C1 segment of cervical spinal cord (tissue), 14 donors: ENCODE results near the gene ADCY3.
A peak's percentile ranks its signal among the peaks of the same experiment; 100 is the strongest.

Source experiments
- DNase-seq, 14 donors: peaks; one replicate each; lab custom pipeline; 2025; lab: John Stamatoyannopoulos, UW

ADCY3 gene

DNA sequence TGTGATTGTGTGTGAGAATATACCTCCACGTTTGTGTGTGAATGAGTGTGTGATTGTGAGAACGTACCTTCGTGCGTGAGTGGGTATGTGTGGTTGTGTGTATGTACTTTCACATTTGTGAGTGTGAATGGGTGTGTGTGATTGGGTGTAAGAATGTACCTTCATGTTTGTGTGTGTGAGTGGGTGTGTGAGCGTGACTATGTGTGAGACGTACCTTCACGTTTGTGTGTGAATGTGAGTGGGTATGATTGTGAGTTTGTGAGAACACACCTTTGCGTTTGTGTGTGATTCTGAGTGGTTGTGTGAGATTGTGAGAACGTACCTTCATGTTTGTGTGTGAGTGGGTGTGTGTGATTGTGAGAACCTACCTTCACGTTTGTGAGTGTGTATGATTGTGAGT lies 5.8 kb upstream of the ADCY3 start:
- DNase-seq: no peak

DNA sequence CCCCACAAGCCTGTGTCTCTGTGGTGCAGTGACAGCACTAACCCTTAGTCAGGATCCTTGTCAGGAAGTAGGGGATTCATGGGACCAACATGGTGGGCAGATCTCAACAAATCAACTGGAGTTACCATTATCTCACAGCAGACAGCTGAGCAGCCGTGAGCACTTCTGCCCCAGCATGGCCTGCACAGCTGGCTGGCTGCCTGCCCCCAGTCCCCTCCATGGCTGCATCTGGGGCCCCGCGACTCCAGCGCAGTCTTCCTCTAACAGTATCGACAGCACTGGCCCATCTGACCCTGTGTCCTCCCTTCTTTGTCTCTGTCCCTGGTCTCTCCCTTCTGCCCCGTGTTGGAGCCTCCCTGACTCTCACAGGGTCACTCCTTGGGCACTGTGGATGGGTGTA lies 4.7 kb upstream of the ADCY3 start:
- no peak for DNase-seq

GRCh38 chr2:24924266-24924665 lies 4.2 kb upstream of the ADCY3 start:
- no peak for DNase-seq

- no peak for DNase-seq
Observed at GRCh38 chr2:24923106-24923505, 3.1 kb upstream of the ADCY3 start.

DNA sequence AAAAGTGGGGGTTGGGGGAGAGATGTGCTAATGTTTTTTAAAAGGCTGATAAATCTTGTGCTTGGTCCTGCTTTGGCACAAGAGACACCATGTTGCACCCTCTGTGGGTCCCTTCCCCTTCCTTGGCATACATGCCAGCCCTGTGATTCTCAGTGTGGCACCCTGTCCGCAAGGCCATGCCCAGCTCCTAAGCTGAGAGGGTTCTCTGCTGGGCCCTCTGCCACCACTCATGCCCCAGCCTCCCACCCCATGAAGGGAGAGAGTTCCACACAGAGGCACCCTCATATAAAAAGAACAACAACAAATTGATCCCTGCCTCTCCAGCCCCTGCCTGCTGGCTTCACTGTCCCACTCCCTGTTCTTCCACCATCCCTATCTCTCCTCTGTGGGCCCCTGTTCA lies 2.5 kb upstream of the ADCY3 start:
- no peak for DNase-seq

DNA sequence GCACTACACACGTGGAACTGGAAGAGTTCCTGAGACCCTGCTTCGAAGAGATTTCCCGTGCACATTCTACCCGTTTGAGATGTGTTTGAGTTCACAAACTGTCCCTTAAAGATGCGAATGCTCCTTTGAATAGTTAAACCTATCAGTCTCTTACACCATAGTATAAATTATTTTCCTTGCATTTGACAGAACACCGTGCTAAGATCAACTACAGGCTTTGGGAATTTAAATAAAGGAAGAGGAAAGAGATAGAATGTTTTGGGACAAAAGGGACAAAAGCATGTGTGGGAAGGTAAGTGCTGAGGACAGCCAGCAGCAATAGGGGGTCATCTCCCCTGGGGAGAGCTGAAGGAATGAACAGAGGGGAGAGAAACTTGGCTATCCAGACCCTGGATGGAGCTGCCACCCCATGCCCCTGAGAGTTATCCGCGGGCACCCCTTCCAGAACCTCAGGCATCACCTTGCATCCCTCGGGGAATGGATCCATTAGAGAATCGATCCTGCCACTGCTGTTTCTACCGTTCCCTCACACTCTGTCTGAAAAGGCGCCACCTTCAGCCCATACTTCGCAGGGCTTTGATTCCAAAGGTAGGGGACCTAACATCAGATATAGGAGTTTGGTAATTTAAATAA lies 888 bp upstream of the ADCY3 start:
- no peak for DNase-seq

- no peak for DNase-seq
Observed at GRCh38 chr2:24919506-24920097, 435 bp downstream of the ADCY3 start.

DNA sequence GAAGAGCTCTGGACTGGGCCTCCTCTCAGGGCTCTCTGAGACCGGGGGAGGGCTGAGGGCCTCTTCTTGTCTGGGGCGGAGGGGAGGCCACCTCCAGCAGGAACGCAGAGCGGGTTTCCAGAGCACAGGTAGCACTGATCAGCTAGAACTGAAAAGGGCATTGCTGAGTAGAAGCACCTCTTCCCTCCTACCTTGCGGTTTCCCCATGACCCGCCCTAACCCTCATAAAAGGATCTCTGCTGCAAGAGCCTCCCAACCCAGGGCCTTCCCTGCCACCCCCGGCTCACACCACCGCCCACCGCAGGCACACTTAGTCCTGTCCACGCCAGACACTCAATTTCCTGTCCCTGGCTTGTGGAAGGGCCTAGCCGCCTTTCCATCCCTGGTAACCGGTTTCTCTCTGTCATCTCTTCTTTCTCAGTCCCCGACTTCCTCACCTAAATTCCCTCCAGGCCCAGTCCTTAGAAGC lies 966 bp downstream of the ADCY3 start:
- DNase-seq: peak in 1 of 14 donors; percentile 40

GRCh38 chr2:24918326-24919036 lies 1.6 kb downstream of the ADCY3 start:
- no peak for DNase-seq

- DNase-seq: no peak
Observed at GRCh38 chr2:24917731-24918325, 2.2 kb downstream of the ADCY3 start.

DNA sequence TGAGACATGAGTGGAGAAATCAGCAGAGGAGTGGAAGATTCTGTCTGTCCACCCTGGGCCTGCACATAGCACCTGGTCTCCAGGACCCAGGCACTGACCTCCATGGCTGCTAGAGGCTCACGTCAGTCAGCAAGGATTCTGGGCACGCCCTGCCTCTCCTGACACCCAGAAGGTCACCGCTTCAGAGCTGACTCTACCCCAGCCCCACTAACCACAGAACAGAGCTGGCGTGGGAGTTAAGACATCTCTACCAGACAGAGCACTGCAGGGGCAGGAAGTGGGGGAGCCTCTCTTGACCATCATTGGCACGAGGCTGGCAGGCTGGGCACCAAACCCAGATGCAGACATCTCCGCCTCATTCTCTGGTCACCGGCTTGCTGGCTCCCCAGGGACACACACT lies 3.0 kb downstream of the ADCY3 start:
- DNase-seq: no peak

GRCh38 chr2:24915796-24916195 lies 4.2 kb downstream of the ADCY3 start:
- no peak for DNase-seq

GRCh38 chr2:24915175-24915574 lies 4.9 kb downstream of the ADCY3 start:
- DNase-seq: no peak

DNA sequence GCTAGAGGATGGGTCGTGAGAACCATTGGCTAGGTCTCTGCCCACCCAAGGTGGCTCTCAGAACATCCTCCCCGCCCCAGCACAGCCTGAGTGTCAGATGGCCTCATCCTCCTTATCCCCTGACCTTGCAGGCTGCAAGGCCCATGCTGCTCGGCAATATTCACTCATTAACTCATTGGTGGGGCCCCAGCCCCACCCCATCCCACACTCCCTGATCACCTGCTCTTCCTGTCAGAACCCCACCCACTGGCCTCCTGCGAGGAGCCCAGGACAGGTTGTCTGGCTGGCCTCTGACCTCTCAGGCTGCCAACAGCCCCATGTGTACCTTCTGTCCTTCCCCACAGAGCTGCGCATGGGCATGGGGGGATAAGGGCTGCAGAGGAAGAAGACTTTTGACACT lies 5.3 kb downstream of the ADCY3 start:
- DNase-seq: no peak

DNA sequence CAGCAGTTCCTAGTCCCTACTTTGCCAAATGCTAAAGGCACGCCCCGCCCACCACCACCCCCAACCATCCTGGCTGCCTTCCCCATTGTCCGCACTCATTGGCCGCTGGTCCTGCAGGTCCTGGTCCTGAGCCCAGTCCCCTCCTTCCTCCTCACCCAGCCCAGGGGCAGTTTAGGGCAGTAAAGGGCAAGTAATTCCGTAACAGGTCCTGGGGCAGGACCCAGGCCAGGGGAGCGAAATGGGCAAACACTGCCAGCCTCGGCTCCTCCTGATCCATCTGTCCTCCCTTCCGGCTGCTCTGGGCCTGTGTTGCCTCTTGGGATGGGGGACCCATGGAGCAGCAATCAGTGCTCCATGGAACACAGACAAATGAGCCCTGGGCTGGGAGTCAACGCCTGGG lies 6.1 kb downstream of the ADCY3 start:
- DNase-seq: peak in 1 of 14 donors; percentile 35

DNA sequence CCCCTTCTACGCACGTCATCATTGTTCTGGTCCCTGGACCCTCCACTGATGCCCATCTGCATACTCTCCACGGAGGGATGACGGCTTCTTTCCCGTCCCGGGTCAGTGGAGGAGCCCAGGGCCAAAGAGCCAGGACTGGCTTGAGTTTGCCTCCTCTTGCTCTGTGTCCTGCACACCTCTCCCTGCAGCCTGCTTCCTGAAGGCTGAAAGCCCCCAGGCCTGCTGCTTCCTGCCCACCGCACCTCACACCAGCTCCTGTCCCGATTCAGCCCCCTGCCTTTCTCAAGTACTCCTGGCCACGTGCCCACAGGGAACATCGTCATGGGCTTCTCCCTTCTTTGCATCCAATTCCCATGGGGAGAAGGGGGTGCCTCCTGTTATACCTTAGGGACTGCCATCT lies 7.1 kb downstream of the ADCY3 start:
- DNase-seq: no peak

DNA sequence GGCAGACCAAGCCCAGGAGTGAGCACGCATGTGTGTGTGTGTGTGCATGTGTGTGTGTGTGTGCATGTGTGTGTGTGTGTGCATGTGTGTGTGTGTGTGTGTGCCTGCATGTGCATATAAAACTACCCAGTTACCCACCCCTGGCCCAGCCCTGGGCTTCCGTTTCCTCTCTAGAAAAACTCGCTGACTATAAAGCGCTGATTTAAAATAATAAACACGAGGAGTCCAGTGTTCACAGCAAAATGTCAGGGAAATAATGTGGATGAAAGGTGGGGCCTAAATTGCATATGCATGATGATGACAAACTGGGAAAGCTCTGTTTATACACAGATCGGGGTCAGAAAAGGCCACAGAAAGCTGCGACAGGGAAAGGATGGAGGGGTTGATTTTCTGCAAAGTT lies 7.5 kb downstream of the ADCY3 start:
- no peak for DNase-seq

DNA sequence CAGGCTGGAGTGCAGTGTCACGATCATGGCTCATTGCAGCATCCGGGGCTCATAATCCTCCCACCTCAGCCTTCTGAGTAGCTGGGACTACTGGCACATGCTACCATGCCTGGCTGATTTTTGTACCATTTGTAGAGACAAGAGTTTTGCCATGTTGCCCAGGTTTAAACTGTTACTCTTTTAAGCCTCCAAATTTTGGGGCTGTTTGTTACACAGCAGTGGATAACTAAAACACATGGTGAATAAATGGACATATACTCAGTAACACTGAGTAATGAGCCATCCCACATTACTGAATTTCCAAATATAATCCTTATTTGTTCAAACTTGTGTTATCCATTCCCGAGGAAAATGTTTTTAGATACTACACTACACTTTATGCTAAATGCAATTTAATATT lies 9.8 kb downstream of the ADCY3 start:
- DNase-seq: no peak

DNA sequence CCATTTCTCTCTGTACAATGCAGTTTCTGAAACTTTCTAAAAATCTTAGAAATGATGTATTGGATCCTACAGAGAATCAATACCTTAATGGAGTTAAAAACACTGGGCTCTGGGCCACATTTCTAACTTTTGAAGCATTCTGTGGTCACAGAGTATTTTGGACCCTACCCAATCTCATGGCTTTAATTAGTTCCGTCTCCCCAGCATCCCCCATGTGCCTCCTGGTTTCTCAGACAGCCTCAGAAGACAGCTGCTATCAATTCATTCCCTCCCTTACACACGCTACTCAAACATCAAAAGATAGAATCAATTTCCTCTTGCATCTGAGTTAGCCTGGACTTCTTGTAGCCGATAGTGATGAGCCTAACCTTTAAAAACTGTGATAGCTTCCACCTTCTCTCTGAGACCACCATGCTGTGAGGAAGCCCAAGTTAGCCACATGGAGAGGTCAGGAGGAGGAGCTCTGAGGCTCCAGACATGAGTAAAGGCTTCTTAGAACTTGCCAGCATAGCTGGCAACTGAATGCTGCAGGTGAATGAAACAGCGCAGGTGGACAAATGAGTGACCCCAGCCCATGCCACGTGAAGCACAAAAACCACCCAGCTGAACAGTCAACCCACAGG lies 10.4 kb downstream of the ADCY3 start:
- no peak for DNase-seq

DNA sequence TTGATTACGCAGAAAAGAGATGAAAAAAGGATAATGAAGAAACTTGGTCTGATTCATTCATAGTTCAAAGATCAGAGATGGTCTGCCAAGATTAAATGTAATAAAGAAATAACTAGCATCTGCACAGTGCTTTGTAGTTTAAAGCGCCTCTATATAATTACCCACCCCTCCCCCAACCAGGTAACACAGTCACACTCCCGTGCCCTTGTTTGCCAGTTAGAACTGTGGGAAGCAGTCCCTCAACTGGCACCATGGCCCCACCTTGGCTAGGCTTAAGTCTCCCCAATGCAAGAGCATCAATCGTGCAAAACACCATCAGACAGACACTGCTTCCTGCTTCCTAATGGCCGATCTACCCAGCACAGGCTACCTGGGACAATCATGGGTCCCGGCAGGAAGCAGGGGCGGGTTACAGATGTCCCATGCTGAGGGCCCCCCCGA lies 11.6 kb downstream of the ADCY3 start:
- DNase-seq: no peak

- DNase-seq: no peak
Observed at GRCh38 chr2:24907116-24907515, 12.9 kb downstream of the ADCY3 start.

GRCh38 chr2:24906466-24906865 lies 13.6 kb downstream of the ADCY3 start:
- no peak for DNase-seq
